Stomach (tissue), 4 donors: ENCODE data around the gene PTPRK.

ENCODE experiments used
- CTCF ChIP-seq, 7 experiments: fragments of 450-650 bp in 4 of 7; fragments of 200-600 bp in 3 of 7; sonication (generic) in 3 of 7; IDR thresholded peaks; one replicate each; pipeline ENCODE4 v1.5.1; 2016 to 2019; ENCODE audit warnings: antibody characterized with exemption in 7 of 7, control low read depth in 2 of 7, mild to moderate bottlenecking in 1 of 7
- EP300 ChIP-seq: sonication (generic); formaldehyde crosslinking; IDR thresholded peaks from one replicate; pipeline ENCODE4 v1.6.1; 2017; ENCODE audit warnings: antibody characterized with exemption
- POLR2A ChIP-seq, 4 donors: fragments of 450-650 bp; IDR thresholded peaks; one replicate each; pipeline ENCODE4 v1.6.1; 2016; ENCODE audit warnings: antibody characterized with exemption in 4 of 4, control low read depth in 2 of 4, mild to moderate bottlenecking in 1 of 4, moderate library complexity in 1 of 4
- POLR2AphosphoS5 ChIP-seq, 3 donors: sonication (generic); formaldehyde crosslinking; IDR thresholded peaks; one replicate each; pipeline ENCODE4 v1.6.1; 2016; ENCODE audit warnings: antibody characterized with exemption in 3 of 3

- TF ChIP-seq CTCF (IDR thresholded peaks at IDR 0.05) (no peak), POLR2A (IDR thresholded peaks at IDR 0.05) (no peak), EP300 (no peak), POLR2AphosphoS5 (IDR thresholded peaks at IDR 0.05) (no peak)
These were observed 26.0 kb downstream of the PTPRK start for GRCh38 chr6:128494440-128494839.
